Fibroblast of lung (primary cell): Measurements from ENCODE around the gene TRIM8. TPM values are rescaled to one million over a fixed set of nuclear protein-coding genes. Genes with fewer than 3 reads are reported as not detected.

Source experiments
- DNase-seq, 2 donors: peaks; one replicate each; pipeline versions ENCODE4 v3.0.0 to v3.0.0-alpha.2; 2010; ENCODE audit warnings: low read depth in 2 of 2
- H2AFZ ChIP-seq: 2 replicates; pipeline ENCODE4 v1.5.1; 2012; ENCODE audit warnings: low read length, control low read depth, inconsistent platforms
- H3K27ac ChIP-seq: 2 replicates; pipeline ENCODE4 v1.5.1; 2011; ENCODE audit warnings: low read length, control low read depth; ENCODE audit not compliant: insufficient read depth
- H3K27me3 ChIP-seq: 2 replicates; pipeline ENCODE4 v1.5.1; 2011; ENCODE audit warnings: mild to moderate bottlenecking, low read length; ENCODE audit not compliant: control insufficient read depth, insufficient read depth
- H3K36me3 ChIP-seq: 2 replicates; pipeline ENCODE4 v1.5.1; 2011; ENCODE audit warnings: low read length; ENCODE audit not compliant: control insufficient read depth, insufficient read depth
- H3K4me1 ChIP-seq: 2 replicates; pipeline ENCODE4 v1.5.1; 2011; ENCODE audit warnings: low read length; ENCODE audit not compliant: control insufficient read depth, insufficient read depth; ENCODE audit errors: extremely low read depth
- H3K4me2 ChIP-seq: 2 replicates; pipeline ENCODE4 v1.5.1; 2011; ENCODE audit warnings: low read length, control low read depth; ENCODE audit not compliant: insufficient read depth; ENCODE audit errors: extremely low read depth
- H3K4me3 ChIP-seq, 4 experiments: fragments of 200-600 bp in 1 of 4; sonication (generic) in 1 of 4; replicated peaks in 1 of 4; 2 replicates each; pipeline ENCODE4 v1.5.1; 2011 to 2016; ENCODE audit warnings: low read length in 4 of 4, low read depth in 3 of 4, mild to moderate bottlenecking in 3 of 4, control low read depth in 2 of 4, inconsistent platforms in 1 of 4, mixed read lengths in 1 of 4; ENCODE audit not compliant: insufficient read depth in 1 of 4; ENCODE audit errors: control extremely low read depth in 1 of 4
- H3K79me2 ChIP-seq: 2 replicates; pipeline ENCODE4 v1.5.1; 2012; ENCODE audit warnings: mild to moderate bottlenecking, low read length, inconsistent platforms; ENCODE audit not compliant: control insufficient read depth, insufficient read depth
- H3K9ac ChIP-seq: 2 replicates; pipeline ENCODE4 v1.5.1; 2011; ENCODE audit warnings: mild to moderate bottlenecking, low read length, control low read depth; ENCODE audit not compliant: insufficient read depth
- H3K9me3 ChIP-seq: 2 replicates; pipeline ENCODE4 v1.5.1; 2012; ENCODE audit warnings: low read depth, low read length; ENCODE audit not compliant: control insufficient read depth, insufficient read depth
- H4K20me1 ChIP-seq: 2 replicates; pipeline ENCODE4 v1.5.1; 2011; ENCODE audit warnings: low read length; ENCODE audit not compliant: control insufficient read depth, insufficient read depth; ENCODE audit errors: extremely low read depth
- CTCF ChIP-seq, 2 donors: IDR thresholded peaks in 1 of 2; conservative IDR thresholded peaks in 1 of 2; 1 replicate in 1 of 2; 2 replicates in 1 of 2; pipeline ENCODE4 v1.5.1; 2011 to 2012; ENCODE audit warnings: low read length in 2 of 2, control low read depth in 1 of 2, inconsistent platforms in 1 of 2, low read depth in 1 of 2, mild to moderate bottlenecking in 1 of 2
- EZH2 ChIP-seq: IDR thresholded peaks from 2 replicates; pipeline ENCODE4 v1.5.1; 2012; ENCODE audit warnings: low read length, control low read depth, mild to moderate bottlenecking; ENCODE audit errors: missing control alignments
- polyA plus RNA-seq, 2 donors: library from polyadenylated mRNA; depleted of rRNA in 1 of 2; stranded (reverse) in 1 of 2; unstranded in 1 of 2; fragments of >200 nt; gene quantifications; 2 replicates each; pipeline ENCODE4 v1.2.1, GENCODE V29; 2011 to 2012; ENCODE audit warnings: missing spikeins in 1 of 2
- total RNA-seq: library from RNA; depleted of rRNA; stranded (reverse); fragments of >200 nt; gene quantifications from 2 replicates; pipeline ENCODE4 v1.2.1, GENCODE V29; 2014

The TRIM8 gene
- total and polyA plus RNA-seq, 2 donors (not counting 1 experiment from before 2014, with no cell fraction given) = 93.2 to 143 TPM

GRCh38 chr10:102682416-102682815, 38.1 kb downstream of the TRIM8 start:
- Histone ChIP-seq H3K9ac (no peak overlapping the region), H3K79me2 (no peaks in the 10 kb centered on the region), H3K4me2 (no peak overlapping the region), H3K4me1 (peaks cover 15% of the 10 kb centered on the region), H3K36me3 (peaks cover 6% of the 10 kb centered on the region), H3K27me3 (no peaks in the 10 kb centered on the region), H2AFZ (no peak overlapping the region), H3K4me3 (no peak overlapping the region), H3K27ac (no peak overlapping the region), H3K9me3 (no peaks in the 10 kb centered on the region), H4K20me1 (no peaks in the 10 kb centered on the region)
- DNase-seq = no peak
- TF ChIP-seq CTCF (conservative IDR thresholded peaks at IDR 0.05 in 1 of 2, IDR thresholded peaks at IDR 0.05 in 1 of 2; ENCODE audit: low read depth in 1 of 2, low read length in 2 of 2) (no peak), EZH2 (no peak)

GRCh38 chr10:102682981-102683380, 38.7 kb downstream of the TRIM8 start:
- H4K20me1 ChIP-seq = no peaks in the 10 kb centered on the region
- no peaks in the 10 kb centered on the region for H3K79me2 ChIP-seq
- no peak overlapping the region for H3K27ac ChIP-seq
- H2AFZ ChIP-seq = no peak overlapping the region
- no peak for DNase-seq
- peaks cover 10% of the 10 kb centered on the region for H3K4me1 ChIP-seq
- peaks cover 6% of the 10 kb centered on the region for H3K36me3 ChIP-seq
- H3K4me2 ChIP-seq = no peak overlapping the region
- H3K4me3 ChIP-seq = no peak overlapping the region
- no peaks in the 10 kb centered on the region for H3K27me3 ChIP-seq
- TF ChIP-seq CTCF (conservative IDR thresholded peaks at IDR 0.05 in 1 of 2, IDR thresholded peaks at IDR 0.05 in 1 of 2; ENCODE audit: low read depth in 1 of 2, low read length in 2 of 2) (no peak), EZH2 (no peak)
- H3K9ac ChIP-seq = no peak overlapping the region
- H3K9me3 ChIP-seq = no peaks in the 10 kb centered on the region

- DNase-seq = no peak
- TF ChIP-seq CTCF (conservative IDR thresholded peaks at IDR 0.05 in 1 of 2, IDR thresholded peaks at IDR 0.05 in 1 of 2; ENCODE audit: low read depth in 1 of 2, low read length in 2 of 2) = no peak
- TF ChIP-seq EZH2 = no peak
Observed at GRCh38 chr10:102683736-102684135, 39.5 kb downstream of the TRIM8 start.

More at GRCh38 chr10:102683736-102684135, 39.5 kb downstream of the TRIM8 start:
- peaks cover 4% of the 10 kb centered on the region for H3K4me1 ChIP-seq
- no peak overlapping the region for H2AFZ ChIP-seq
- H3K4me2 ChIP-seq = no peak overlapping the region
- H3K27me3 ChIP-seq = no peaks in the 10 kb centered on the region
- H3K36me3 ChIP-seq = peaks cover 6% of the 10 kb centered on the region
- H3K9me3 ChIP-seq = no peaks in the 10 kb centered on the region
- H3K79me2 ChIP-seq = no peaks in the 10 kb centered on the region
- no peak overlapping the region for H3K4me3 ChIP-seq
- no peak overlapping the region for H3K9ac ChIP-seq
- no peak overlapping the region for H3K27ac ChIP-seq
- no peaks in the 10 kb centered on the region for H4K20me1 ChIP-seq
